CD1c-positive myeloid dendritic cell (primary cell): Measurements from ENCODE around the gene TBL1XR1.

Experiments used
- DNase-seq: peaks from one replicate; pipeline ENCODE4 v3.0.0-alpha.2; 2016; ENCODE audit errors: extremely low spot score

TBL1XR1 gene

DNA sequence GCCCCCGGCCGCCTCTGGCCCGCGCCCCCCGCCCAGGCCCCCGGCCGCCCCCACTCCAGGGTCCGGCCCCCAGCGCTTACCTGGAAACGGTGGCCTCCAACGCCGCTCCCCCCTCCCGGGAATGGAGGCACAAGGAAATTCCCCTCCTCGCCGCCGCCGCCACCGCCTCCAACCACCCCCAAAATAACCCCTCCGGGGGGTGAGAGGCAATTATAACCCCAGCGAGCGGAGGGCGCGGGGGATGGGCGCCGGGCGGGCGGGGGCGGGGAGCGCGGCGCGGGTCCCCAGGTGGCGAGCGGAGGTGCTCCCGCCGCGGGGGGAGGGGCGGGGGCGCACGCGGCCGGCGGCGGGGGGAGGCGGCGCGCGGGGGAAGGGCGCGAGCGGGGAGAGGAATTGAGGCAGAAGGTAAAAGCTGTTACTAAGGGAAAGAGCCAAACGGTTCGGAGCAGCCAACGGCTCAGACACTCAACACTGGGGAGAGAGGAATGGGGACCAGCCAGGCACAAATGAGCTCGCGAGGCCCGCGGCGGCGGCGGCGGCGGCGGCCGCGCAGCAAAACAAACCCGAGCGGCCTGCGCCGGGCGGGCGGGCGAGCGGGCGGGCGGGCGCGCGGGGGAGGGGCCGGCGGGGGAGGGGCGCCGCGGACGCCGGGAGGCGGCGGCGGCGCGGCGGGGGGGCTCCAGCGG, at the start of gene TBL1XR1:
TBL1XR1 (minus strand) TSS at position 442 of the 686 bp plus-strand sequence. CDS start 132,505 bp downstream, outside the sequence.
- peak; percentile 91 for DNase-seq

DNA sequence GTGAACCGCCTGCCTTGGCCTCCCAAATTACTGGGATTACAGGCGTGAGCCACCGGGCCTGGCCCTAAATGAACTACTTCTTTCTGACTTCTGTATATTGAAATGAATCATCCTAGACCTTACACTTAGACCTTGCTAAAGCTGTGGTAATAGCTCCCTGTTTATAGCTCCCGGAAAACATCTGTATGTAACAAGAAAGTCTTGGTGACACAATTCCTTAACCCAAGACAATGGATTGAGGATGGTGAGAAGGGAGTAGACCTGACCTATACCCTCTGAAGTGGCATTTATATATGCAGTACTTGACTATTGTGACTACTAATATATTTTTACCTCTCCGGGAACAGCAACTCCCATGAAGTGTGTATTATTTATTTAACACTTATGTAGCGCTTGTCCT, 48.0 kb upstream of the TBL1XR1 start:
- DNase-seq, result no peak

DNA sequence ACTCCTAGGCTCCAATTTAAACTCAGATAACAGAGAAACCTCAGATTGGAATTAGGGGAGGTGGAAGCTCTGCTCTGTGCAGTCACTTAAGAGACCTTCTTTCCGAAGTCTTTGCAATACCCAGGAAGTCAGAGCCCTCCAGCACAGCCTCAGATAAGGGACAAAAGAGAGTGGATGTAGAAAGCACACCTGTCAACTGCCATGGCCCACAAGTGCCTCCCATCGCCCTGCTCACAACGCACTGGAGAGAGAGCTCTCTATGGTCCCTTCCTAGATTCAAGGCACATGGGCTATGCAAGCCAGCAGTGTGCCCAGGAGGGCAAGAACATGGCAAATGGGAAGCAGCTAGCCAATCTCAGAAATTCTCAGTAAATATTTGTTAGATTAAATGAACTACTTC, 47.3 kb upstream of the TBL1XR1 start:
- DNase-seq, result no peak

DNA sequence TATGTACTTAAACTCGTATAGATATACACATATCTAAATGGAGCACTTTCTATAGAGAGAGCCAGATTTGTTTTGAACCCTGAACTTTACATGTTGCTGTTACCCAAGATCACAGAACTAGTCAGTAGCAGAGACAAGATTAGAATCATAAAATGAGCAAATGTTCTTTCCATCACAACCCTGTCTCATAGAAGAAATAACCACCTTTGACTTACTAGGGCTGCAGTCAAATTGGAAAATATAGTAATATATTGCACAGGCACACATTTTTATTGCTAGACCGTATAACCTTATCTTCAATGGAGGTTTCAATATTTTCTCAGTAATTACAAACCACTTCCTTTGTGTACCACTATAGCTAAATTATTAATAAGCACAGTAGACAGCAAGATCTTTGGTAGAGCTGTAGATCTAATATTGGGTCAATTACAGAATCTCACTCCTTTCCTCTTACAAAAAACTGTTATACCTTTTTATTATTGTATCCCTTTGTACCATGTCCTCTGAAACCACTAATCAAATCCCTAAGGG, 41.5 kb upstream of the TBL1XR1 start:
- DNase-seq, result no peak

DNA sequence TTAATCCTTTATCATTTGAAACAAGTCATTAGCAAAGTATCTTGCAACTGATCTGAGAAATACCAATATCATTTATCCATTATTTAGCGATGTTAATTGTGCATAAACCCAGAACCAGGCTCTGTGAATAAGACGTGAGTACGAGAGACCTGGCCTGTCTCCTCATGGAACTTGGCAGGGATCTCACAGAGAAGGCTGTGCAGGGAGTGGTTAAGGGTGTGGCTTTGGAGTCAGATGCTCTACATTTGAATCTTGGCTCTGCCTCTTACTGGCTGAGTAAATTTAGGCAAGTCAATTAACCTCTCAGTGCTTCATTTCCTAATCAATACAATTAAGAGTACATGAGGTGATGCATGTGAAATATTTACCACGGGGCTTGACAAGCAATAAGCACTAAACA, 39.9 kb upstream of the TBL1XR1 start:
- no peak for DNase-seq

DNA sequence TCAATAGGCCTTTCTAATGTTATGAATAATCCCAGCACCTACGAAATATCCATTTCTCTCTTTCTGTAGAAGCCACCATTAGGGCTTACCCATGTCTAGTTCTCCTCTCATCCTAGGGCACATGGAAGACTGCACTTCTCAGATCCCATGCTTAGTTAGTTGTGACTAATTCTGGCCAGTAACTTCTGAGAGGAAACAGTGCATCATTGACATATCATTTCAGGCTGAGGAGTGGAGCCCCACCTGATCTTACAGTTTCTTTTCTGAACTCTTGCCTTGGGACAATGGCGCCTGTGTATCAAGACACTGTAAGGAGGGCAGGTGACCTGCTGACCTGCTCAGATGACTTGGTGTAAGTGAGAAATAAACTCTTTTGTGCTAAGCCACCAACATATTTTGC, 39.4 kb upstream of the TBL1XR1 start:
- DNase-seq, result no peak

DNA sequence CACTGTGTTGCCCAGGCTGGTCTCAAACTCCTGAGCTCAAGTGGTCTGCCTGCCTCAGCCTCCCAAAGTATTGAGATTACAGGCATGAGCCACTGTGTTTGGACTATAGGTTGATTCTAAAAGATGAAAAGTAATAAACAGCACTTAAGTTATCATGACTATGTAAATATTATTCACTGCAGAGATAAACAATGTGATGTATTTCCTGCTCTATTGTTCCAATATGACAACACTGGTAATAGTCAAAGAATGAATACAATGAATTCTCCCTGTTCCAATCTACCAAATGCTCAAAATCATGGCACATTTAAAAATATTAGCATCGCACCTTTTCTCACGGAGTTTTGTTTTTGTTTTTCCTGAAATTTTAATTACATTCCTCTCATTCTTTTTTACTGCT, 36.8 kb upstream of the TBL1XR1 start:
- no peak for DNase-seq

DNA sequence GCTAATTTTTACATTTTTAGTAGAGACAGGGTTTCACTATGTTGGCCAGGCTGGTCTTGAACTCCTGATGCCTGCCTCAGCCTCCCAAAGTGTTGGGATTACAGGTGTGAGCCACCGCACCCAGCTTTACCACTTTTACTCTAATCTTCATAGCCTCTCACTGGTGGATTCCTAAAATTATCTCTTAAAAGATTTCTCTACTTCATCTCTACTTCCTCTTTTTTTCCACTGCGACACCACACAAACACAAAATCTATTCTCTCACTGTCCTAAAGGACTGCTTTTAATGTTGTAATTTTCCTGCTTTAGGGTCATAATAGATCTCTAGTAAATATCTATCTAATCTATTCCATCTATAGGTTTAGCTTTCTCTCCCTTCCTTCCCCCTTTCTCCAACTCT, 34.0 kb upstream of the TBL1XR1 start:
- DNase-seq, result no peak

DNA sequence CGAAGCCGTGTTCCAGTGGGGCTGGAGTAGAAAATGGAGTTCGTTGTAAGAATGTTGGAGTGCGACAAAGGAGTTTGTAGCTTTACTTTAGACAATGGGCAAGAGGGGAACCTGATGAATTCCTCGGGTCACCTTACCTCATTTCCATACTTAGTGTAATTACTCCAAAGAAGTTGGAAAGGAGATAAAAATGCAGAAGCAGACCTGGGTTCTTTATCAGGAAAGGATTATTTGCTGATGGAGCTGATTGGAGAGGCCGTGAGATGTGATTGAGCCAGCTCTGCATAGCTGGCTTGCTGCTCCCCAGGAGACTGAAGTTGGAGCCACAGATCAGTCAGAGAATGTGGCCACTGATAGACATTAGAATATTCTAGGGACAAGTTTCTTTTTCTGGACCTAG, 33.4 kb upstream of the TBL1XR1 start:
- no peak for DNase-seq

DNA sequence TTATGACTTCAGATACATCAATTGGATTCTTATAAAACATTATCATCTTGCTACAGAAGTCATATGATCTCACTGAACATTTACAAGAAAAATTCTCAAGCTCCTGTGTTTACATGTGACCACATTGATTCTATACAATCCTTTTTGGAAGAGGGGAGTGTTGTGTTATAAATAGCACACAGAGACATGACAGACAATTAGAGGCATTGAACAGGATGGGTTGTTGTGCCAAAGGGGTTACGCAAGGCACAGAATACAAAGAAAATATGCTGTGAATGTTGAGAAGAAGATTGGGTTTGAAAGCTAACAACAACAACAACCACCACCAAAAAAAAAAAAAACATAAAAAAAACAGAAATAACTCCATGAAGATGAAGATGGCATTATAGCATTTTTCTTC, 32.5 kb upstream of the TBL1XR1 start:
- no peak for DNase-seq

DNA sequence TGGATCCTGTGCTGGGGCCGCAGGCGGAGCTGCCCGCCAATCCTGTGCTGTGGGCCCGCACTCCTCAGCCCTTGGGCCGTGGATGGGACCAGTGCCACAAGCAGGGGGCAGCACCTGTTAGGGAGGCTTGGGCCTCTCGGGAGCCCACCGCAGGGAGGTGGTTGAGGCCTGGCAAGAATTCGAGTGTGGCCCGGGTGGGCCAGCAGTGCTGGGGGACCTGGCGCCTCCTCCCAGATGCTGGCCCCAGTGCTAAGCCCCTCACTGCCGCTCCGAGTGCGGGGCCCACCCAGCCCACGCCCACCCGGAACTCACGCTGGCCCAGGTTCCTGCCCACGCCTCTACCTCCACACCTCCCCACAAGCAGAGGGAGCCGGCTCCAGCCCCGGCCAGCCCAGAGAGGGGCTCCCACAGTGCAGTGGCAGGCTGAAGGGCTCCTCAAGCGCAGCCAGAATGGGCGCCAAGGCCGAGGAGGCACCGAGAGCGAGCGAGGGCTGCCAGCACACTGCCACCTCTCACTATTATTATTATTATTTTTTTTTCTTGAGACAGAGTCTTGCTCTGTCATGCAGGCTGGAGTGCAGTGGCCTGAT, 31.4 kb upstream of the TBL1XR1 start:
- DNase-seq, result no peak

DNA sequence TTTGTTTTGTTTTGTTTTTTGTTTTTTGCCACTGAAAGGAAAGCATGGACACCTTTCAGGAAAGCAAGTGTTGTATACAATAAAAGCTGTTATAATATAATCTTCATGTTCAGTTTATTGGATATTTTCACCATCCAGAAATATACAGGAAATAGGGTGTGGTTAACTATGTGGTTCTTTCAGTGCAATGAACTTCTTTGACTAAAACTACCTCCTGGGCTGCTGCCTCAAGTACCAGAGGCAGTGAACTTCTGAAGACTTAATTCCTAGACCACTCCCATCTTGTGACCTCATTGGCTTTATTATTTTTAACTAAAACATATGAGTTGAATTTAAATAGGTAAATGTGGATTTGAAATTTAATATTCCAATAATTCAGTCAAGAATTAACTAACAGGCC, 27.1 kb upstream of the TBL1XR1 start:
- DNase-seq, result no peak

DNA sequence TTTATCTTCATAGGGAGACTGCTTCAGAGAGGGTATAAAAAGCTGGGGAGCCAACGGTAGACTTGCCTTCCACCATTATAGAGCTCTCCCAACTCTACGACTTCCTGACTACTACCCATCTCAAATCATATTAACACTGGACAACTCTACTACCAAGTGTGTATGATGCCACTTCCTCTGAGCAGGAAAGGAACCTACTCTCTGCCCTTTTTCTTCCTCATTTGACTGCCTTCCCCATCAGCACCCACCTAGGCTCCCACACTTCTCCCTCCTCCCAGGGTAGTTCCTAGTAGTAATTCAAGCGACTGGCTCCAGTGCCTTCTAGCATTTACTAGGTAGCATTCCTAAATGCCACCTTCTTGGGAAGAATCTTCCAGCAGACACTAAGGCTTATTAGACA, 24.5 kb upstream of the TBL1XR1 start:
- DNase-seq, result peak; percentile 75

DNA sequence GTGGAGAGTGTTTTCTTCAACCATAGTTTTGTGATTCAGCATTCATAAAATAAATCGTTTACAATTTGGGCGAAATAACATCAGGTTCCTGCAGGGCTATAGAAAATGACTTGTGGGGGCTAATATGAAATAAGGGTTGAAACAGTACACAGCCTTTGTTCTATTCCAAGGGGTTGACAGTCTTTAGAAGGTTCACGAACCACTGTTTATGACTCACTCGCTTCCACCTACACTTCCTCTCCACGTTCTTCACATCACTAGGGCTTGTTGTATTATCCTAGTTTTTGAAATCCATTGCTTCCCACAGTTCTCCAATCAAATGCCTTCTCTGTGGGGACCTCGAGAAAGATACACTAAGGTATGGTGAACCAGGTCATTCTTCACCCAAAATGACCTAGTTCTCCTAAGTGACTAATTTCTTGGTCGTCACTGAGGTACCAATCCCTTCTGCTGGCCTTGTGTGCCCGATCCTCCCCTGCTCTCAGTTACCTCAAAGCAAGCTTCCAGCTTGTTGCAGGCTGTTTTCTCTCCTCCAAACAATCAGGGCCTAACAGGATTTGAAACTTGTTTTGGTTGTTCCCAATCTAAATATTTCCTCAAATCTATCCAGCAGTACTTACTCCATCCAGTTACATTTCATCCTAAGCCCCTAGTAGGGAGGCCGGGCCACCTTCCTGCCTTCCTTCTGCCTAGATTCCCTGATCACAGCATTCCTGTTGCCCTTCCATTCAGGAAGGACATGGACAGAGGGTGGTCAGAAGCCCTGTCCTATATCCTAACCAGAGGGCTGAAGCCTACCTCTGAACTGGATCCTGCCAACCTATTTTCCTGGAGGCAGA, 23.1 kb upstream of the TBL1XR1 start:
- DNase-seq, result peak; percentile 45

DNA sequence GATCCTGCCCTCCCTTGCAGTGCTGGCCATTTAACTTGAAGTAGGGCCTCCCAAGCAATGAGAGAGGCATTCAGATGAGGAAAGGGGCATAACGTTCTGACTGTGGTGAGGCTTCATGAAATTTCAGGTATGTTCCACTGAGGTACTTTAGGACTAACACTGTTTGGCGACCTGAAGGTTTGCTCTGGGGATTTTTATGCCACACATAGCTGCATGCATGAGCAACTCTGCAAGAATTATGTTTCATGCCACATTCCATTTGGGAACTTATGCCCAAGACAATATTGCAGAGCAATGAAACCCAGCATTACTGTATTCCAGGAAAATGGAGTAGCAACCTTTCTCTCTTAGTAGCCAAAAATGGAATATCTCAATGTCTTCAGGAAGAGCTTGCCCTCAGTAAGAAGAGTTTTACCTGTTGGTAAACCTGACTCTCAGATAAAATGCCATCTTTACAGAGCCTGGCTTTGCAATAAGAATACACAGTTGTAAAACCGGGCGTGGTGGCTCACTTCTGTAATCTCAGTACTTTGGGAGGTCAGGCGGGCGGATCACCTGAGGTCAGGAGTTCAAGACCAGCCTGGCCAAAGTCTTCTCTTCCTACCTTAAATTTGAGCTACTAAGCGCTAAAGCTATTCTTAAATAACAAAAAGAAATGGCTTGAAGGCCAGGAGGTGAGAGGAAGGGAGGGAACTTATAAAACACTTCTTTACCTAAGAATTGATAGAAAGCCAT, 16.7 kb upstream of the TBL1XR1 start:
- no peak for DNase-seq

DNA sequence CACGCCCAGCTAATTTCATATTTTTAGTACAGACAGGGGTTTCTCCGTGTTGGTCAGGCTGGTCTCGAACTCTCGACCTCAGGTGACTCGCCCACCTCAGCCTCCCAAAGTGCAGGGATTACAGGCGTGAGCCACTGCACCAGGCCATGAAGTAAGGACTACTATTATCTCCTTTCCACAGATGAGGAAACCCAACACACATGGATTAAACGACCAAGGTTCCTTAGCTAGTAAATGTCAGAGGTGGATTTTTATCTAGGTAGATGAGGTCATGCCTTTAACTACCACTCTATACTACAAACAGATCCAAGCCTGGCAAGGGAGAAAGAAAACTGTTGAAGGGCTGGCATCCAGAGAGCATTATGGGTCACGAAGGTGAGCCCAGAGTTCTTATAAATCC, 15.5 kb upstream of the TBL1XR1 start:
- no peak for DNase-seq

DNA sequence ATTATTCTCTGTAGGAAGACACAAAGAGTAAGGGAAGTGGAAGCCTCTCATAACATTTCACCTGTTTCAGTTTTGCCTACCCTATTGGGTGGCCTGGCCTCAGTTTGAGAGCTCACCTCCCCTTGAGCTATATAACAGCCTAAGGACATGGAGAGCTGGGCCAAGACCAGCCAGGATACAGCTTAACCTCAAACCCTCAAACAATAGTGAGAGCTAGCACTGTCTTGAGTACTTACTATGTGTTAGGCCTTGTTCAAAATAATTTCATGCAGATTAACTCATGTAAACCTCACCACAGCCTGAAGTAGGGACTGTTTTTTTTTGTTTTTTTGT, 15.0 kb upstream of the TBL1XR1 start:
- DNase-seq, result no peak

DNA sequence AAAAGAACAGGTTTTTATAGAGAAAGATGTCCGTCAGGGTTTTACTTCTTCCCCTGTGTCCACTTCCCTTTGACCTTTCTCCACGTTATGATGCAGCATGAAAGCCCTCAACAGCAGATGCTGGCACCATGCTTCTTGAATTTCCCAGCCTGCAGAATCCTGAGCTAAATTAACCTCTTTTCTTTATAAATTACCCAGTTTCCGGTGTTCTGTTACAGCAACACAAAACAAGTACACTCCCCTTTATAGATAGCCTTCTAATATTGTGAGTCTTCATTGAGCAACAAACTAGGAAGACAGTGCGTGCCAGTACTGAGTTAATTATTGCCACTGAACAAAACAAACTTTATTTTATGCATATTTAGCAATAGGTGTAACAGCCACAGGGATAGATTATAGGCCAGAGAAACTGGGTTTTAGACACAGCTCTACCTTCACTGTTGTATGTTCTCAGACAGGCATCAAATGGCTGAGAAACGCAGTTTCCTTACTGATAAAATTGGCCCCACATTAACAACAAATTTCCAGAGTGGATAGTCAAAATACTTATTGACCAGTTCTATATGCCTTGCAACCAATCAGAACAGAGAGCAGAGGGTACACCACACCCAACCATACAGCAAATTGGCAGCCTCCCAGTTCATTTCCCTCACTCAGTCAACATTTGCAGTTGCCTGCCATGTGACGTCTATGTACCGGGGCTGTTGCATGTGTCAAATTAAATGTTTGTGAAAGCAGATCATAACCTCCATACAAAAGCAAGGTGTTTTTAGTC, 14.4 kb upstream of the TBL1XR1 start:
- DNase-seq, result no peak

DNA sequence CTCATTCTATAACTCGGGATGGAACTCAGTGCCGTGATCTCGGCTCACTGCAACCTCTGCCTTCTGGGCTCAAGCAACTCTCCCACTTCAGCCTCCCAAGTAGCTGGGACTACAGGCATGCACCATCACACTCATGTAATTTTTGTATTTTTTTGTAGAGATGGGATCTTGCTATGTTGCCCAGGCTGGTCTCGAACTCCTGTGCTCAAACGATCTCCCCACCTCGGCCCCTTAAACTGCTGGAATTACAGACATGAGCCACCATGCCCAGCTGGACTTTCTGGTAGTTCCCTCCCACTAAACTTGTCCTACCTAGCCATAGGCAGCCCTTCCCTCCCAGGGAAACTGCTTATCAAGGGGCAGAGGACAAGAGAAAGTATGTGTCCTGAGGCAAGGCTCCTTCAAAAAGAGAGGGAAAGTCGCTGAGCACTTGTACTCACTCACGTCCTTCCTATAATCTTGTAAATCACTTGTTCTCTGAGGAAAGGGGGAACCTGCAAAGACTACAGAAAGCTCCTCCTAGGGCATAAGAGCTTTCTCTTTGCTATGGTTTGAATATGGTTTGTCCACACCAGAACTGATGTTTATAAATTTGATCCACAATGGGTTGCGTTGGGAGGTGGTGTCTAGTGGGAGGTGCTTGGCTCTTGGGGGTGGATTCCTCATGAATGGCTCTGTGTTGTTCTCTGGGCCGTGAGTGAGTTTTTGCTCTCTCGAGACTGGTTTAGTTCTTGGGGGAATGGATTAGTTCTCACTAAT, 13.6 kb upstream of the TBL1XR1 start:
- DNase-seq, result no peak

DNA sequence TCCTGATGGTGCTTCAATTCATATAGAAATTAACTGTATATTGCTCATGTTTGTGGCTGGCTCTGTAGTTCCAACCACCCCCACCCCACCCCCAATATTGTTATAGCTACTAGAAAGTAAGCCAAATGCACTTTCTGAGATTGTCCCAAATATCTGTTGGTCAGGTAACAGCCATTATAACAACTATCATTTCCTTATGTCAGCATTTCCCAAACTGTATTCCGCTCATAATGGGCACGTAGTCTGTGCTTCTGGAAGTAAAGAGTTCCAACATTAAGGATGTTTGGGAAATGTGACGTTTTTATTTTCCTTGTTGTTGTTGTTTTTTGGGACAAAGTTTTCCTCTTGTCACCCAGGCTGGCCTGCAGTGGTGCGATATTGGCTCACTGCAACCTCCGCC, 12.2 kb upstream of the TBL1XR1 start:
- DNase-seq, result no peak

DNA sequence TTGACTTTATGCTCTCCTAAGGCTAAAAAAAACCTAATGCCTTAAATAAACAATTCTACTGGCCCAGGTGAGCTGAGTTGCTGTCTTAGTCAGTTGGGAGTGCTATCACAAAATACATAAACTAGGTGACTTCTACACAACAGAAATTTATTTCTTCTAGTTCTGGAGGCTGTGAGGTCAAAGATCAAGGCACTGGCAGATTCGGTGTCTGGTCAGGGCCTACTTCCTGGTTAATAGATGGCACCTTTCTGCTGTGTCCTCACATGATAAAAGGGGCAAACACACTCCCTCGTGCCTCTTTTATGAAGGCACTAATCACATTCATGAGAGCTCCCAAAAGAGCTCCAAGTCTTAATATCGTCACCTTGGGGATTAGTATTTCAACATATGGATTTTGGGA, 11.5 kb upstream of the TBL1XR1 start:
- no peak for DNase-seq
